Adrenal gland (tissue), 5 donors: ENCODE results near the gene PPME1.

ENCODE experiments used
- POLR2A ChIP-seq, 2 donors: fragments of 450-650 bp; IDR thresholded peaks; one replicate each; pipeline ENCODE4 v1.6.1; 2017; ENCODE audit warnings: antibody characterized with exemption in 2 of 2, mild to moderate bottlenecking in 2 of 2, moderate library complexity in 1 of 2
- TF ChIP-seq, protein P1 (sequence below), 6 experiments: fragments of 450-650 bp in 4 of 6; fragments of 200-600 bp in 2 of 6; sonication (generic) in 1 of 6; IDR thresholded peaks; 1 replicate in 5 of 6; 2 replicates in 1 of 6; pipeline versions ENCODE4 v1.5.1 to v1.8.0; 2016 to 2021; ENCODE audit warnings: antibody characterized with exemption in 6 of 6, mild to moderate bottlenecking in 2 of 6, moderate library complexity in 1 of 6
- donor health status: DM: no; HTN: no; CAD: no.

DNA sequence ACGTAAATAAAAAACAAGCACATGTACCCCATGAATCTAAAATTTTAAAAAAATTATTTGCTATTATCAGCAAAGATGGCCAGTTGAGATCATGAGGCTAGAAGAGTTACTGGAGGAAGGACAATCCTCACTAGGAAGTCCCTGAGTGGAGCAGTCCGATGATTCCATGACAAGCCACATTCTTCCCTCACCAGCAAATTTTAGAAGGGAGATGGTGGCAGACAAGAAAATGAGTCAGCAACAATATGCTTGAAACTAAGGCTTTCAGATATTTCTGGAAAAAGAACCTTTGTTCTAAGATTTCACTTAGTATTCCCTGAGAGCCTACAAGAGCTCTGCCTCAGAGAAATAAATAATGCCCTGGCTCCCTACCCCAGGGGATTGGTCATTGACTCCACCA lies 105.5 kb downstream of the PPME1 start:
- TF ChIP-seq, protein P1, sequence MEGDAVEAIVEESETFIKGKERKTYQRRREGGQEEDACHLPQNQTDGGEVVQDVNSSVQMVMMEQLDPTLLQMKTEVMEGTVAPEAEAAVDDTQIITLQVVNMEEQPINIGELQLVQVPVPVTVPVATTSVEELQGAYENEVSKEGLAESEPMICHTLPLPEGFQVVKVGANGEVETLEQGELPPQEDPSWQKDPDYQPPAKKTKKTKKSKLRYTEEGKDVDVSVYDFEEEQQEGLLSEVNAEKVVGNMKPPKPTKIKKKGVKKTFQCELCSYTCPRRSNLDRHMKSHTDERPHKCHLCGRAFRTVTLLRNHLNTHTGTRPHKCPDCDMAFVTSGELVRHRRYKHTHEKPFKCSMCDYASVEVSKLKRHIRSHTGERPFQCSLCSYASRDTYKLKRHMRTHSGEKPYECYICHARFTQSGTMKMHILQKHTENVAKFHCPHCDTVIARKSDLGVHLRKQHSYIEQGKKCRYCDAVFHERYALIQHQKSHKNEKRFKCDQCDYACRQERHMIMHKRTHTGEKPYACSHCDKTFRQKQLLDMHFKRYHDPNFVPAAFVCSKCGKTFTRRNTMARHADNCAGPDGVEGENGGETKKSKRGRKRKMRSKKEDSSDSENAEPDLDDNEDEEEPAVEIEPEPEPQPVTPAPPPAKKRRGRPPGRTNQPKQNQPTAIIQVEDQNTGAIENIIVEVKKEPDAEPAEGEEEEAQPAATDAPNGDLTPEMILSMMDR (IDR thresholded peaks at IDR 0.05) = no peak
- TF ChIP-seq POLR2A (IDR thresholded peaks at IDR 0.05) = no peak
